HUES64 (cell line): ENCODE measurements around the gene EIF3D.
"Not testable (repeated sequence)": the region's sequence is repeated elsewhere in the genome, so short reads cannot be mapped to it uniquely, and the experiment has no call there.

Source experiments
- H3K27ac ChIP-seq: 2 replicates; pipeline ENCODE4 v1.7.0; 2013; ENCODE audit warnings: low read depth, low read length, inconsistent platforms
- H3K27me3 ChIP-seq: 2 replicates; pipeline ENCODE4 v1.6.1; 2013; ENCODE audit warnings: mild to moderate bottlenecking, low read length; ENCODE audit not compliant: insufficient read depth
- H3K36me3 ChIP-seq: 2 replicates; pipeline ENCODE4 v1.6.1; 2013; ENCODE audit warnings: mild to moderate bottlenecking, low read length; ENCODE audit not compliant: insufficient read depth
- H3K4me1 ChIP-seq: 2 replicates; pipeline ENCODE4 v1.6.1; 2013; ENCODE audit warnings: mild to moderate bottlenecking, low read length, moderate library complexity; ENCODE audit not compliant: insufficient read depth
- H3K4me3 ChIP-seq: 2 replicates; pipeline ENCODE4 v1.5.1; 2013; ENCODE audit warnings: mild to moderate bottlenecking, low read length, moderate library complexity
- H3K9ac ChIP-seq: 2 replicates; pipeline ENCODE4 v1.6.1; 2013; ENCODE audit warnings: mild to moderate bottlenecking, low read depth, low read length
- H3K9me3 ChIP-seq: 2 replicates; pipeline ENCODE4 v1.6.1; 2013; ENCODE audit warnings: low read depth, low read length; ENCODE audit not compliant: insufficient read depth
- WGBS: fragments of 150-250, 120-280 bp; methylation state at CpG from one replicate; pipeline ENCODE4 v1.1.7; 2013; ENCODE audit warnings: missing lambda C conversion rate; 5-methylcytosine and 5-hydroxymethylcytosine counted together

Gene EIF3D

GRCh38 chr22:36548606-36549005 is 19.6 kb upstream of the EIF3D start:
- H3K4me1 ChIP-seq, result 0 out of 2 replicates have a peak, but pooled peaks cover 5% of the 10 kb centered on the region
- no peaks in the 10 kb centered on the region for H3K27me3 ChIP-seq
- no peak overlapping the region for H3K27ac ChIP-seq
- no peaks in the 10 kb centered on the region for H3K9me3 ChIP-seq
- no peak overlapping the region for H3K9ac ChIP-seq
- H3K36me3 ChIP-seq, result no peaks in the 10 kb centered on the region
- no peak overlapping the region for H3K4me3 ChIP-seq
- 56% methylated on average over 14 of the region's 14 CpGs for WGBS

GRCh38 chr22:36546932-36547331 is 18.0 kb upstream of the EIF3D start:
- H3K4me1 ChIP-seq, result 0 out of 2 replicates have a peak, but pooled peaks cover 5% of the 10 kb centered on the region
- no peak overlapping the region for H3K4me3 ChIP-seq
- 61% methylated on average over 6 of the region's 6 CpGs for WGBS
- no peaks in the 10 kb centered on the region for H3K36me3 ChIP-seq
- H3K27ac ChIP-seq, result no peak overlapping the region
- no peak overlapping the region for H3K9ac ChIP-seq
- no peaks in the 10 kb centered on the region for H3K27me3 ChIP-seq
- no peaks in the 10 kb centered on the region for H3K9me3 ChIP-seq

- no peak overlapping the region for H3K4me3 ChIP-seq
- 40% methylated on average over 20 of the region's 23 CpGs for WGBS
- no peaks in the 10 kb centered on the region for H3K9me3 ChIP-seq
- 0 out of 2 replicates have a peak, but pooled peaks cover 5% of the 10 kb centered on the region for H3K4me1 ChIP-seq
- no peak overlapping the region for H3K9ac ChIP-seq
- no peak overlapping the region for H3K27ac ChIP-seq
- H3K27me3 ChIP-seq, result no peaks in the 10 kb centered on the region
- H3K36me3 ChIP-seq, result no peaks in the 10 kb centered on the region
Measured at GRCh38 chr22:36546092-36546804, 17.3 kb upstream of the EIF3D start.

- Histone ChIP-seq H3K27ac (no peak overlapping the region), H3K27me3 (no peaks in the 10 kb centered on the region), H3K9ac (no peak overlapping the region), H3K4me1 (0 out of 2 replicates have a peak, but pooled peaks cover 3% of the 10 kb centered on the region), H3K9me3 (no peaks in the 10 kb centered on the region), H3K36me3 (no peaks in the 10 kb centered on the region), H3K4me3 (no peak overlapping the region)
- WGBS, result 90% methylated on average over 11 of the region's 11 CpGs
Measured at GRCh38 chr22:36544107-36544620, 15.2 kb upstream of the EIF3D start.

GRCh38 chr22:36541831-36542411 is 13.0 kb upstream of the EIF3D start:
- Histone ChIP-seq H3K27ac (no peak overlapping the region), H3K4me1 (no peaks in the 10 kb centered on the region), H3K36me3 (no peaks in the 10 kb centered on the region), H3K9ac (no peak overlapping the region), H3K4me3 (no peak overlapping the region), H3K27me3 (no peaks in the 10 kb centered on the region), H3K9me3 (no peaks in the 10 kb centered on the region)
- WGBS, result 93% methylated on average over 9 of the region's 9 CpGs

- Histone ChIP-seq H3K4me3 (no peak overlapping the region), H3K27me3 (no peaks in the 10 kb centered on the region), H3K9me3 (no peaks in the 10 kb centered on the region), H3K27ac (no peak overlapping the region), H3K9ac (no peak overlapping the region), H3K36me3 (no peaks in the 10 kb centered on the region), H3K4me1 (no peaks in the 10 kb centered on the region; the same call in 1 of the 2 replicates)
- 89% methylated on average over 12 of the region's 12 CpGs for WGBS
Measured at GRCh38 chr22:36540867-36541642, 12.1 kb upstream of the EIF3D start.

GRCh38 chr22:36538529-36538928 is 9.6 kb upstream of the EIF3D start:
- Histone ChIP-seq H3K4me3 (no peak overlapping the region), H3K9ac (no peak overlapping the region), H3K27me3 (no peaks in the 10 kb centered on the region), H3K9me3 (0 out of 2 replicates have a peak, but pooled peaks cover 3% of the 10 kb centered on the region), H3K27ac (no peak overlapping the region), H3K36me3 (no peaks in the 10 kb centered on the region), H3K4me1 (no peaks in the 10 kb centered on the region; the same call in 1 of the 2 replicates)
- WGBS, result 58% methylated on average over 7 of the region's 7 CpGs

GRCh38 chr22:36536717-36537116 is 7.8 kb upstream of the EIF3D start:
- no peak overlapping the region for H3K27ac ChIP-seq
- H3K4me1 ChIP-seq, result no peaks in the 10 kb centered on the region; the same call in 1 of the 2 replicates
- 0 out of 2 replicates have a peak, but pooled peaks cover 3% of the 10 kb centered on the region for H3K9me3 ChIP-seq
- WGBS, result 90% methylated on average over 7 of the region's 7 CpGs
- no peaks in the 10 kb centered on the region for H3K27me3 ChIP-seq
- H3K36me3 ChIP-seq, result no peaks in the 10 kb centered on the region
- H3K9ac ChIP-seq, result no peak overlapping the region
- no peak overlapping the region for H3K4me3 ChIP-seq

- WGBS, result 74% methylated on average over 4 of the region's 4 CpGs
- not testable (repeated sequence) for H3K9me3 ChIP-seq
Measured at GRCh38 chr22:36533320-36533719, 4.4 kb upstream of the EIF3D start.

GRCh38 chr22:36532466-36532865 is 3.5 kb upstream of the EIF3D start:
- no peaks in the 10 kb centered on the region for H3K36me3 ChIP-seq
- H3K27me3 ChIP-seq, result no peaks in the 10 kb centered on the region
- WGBS, result 52% methylated on average over 2 of the region's 2 CpGs
- H3K27ac ChIP-seq, result no peak overlapping the region
- no peak overlapping the region for H3K9ac ChIP-seq
- 0 out of 2 replicates have a peak, but pooled peaks cover 3% of the 10 kb centered on the region for H3K9me3 ChIP-seq
- H3K4me1 ChIP-seq, result peaks cover 8% of the 10 kb centered on the region; the same call in 1 of the 2 replicates
- H3K4me3 ChIP-seq, result no peak overlapping the region

More at GRCh38 chr22:36533320-36533719, 4.4 kb upstream of the EIF3D start:
- not testable (repeated sequence) for H3K27me3 ChIP-seq, H3K27ac ChIP-seq, H3K9ac ChIP-seq, H3K36me3 ChIP-seq, H3K4me1 ChIP-seq, H3K4me3 ChIP-seq

GRCh38 chr22:36528341-36528740 is 625 bp downstream of the EIF3D start:
- Histone ChIP-seq H3K36me3 (peaks cover 40% of the 10 kb centered on the region), H3K27me3 (no peaks in the 10 kb centered on the region), H3K9ac (peak overlapping the region; percentile 91), H3K4me3 (peak overlapping the region; percentile 85), H3K4me1 (peaks cover 8% of the 10 kb centered on the region; the same call in 1 of the 2 replicates), H3K9me3 (no peaks in the 10 kb centered on the region), H3K27ac (peak overlapping the region; percentile 92)
- WGBS, result 7% methylated on average over 7 of the region's 8 CpGs
